Uterus (tissue), 4 donors: Measurements from ENCODE around the gene SMARCA4. TPM values are rescaled to one million over a fixed set of nuclear protein-coding genes. Genes with fewer than 3 reads are reported as not detected.
A peak's percentile ranks its signal among the peaks of the same experiment; 100 is the strongest.
"Not testable (repeated sequence)": the region's sequence is repeated elsewhere in the genome, so short reads cannot be mapped to it uniquely, and the experiment has no call there.

Source experiments
- DNase-seq, 2 donors: peaks; one replicate each; pipeline ENCODE4 v3.0.0-alpha.2; 2019 to 2020
- H3K27ac ChIP-seq, 2 donors: fragments of 200-600 bp; sonication (generic); 1 replicate in 1 of 2; 2 replicates in 1 of 2; pipeline ENCODE4 v1.5.1; 2016 to 2018
- H3K27me3 ChIP-seq, 2 donors: fragments of 200-600 bp; sonication (generic); one replicate each; pipeline ENCODE4 v1.5.1; 2018 to 2019; ENCODE audit warnings: control low read depth in 1 of 2
- H3K36me3 ChIP-seq, 2 donors: fragments of 200-600 bp; sonication (generic); one replicate each; pipeline ENCODE4 v1.5.1; 2019; ENCODE audit warnings: control low read depth in 1 of 2
- H3K4me1 ChIP-seq, 2 donors: fragments of 200-600 bp; sonication (generic); one replicate each; pipeline ENCODE4 v1.5.1; 2018 to 2019; ENCODE audit warnings: control low read depth in 1 of 2
- H3K4me3 ChIP-seq, 2 donors: fragments of 200-600 bp; sonication (generic); 1 replicate in 1 of 2; 2 replicates in 1 of 2; pipeline ENCODE4 v1.5.1; 2018 to 2019; ENCODE audit warnings: mild to moderate bottlenecking in 1 of 2
- H3K9me3 ChIP-seq, 2 donors: fragments of 200-600 bp; sonication (generic); one replicate each; pipeline ENCODE4 v1.5.1; 2019; ENCODE audit warnings: control low read depth in 1 of 2
- POLR2A ChIP-seq, 2 donors: fragments of 450-650 bp; IDR thresholded peaks; one replicate each; pipeline ENCODE4 v1.6.1; 2016; ENCODE audit warnings: antibody characterized with exemption in 2 of 2, mild to moderate bottlenecking in 1 of 2, moderate library complexity in 1 of 2
- intact Hi-C: fragments of 100-400 bp; cut with DNase I; formaldehyde crosslinking; loops from one replicate; pipeline ENCODE4 v1.15.1; 2023; ENCODE audit warnings: low total_unique reads
- total RNA-seq, 4 donors: library from RNA; depleted of rRNA in 3 of 4; stranded (reverse); fragments of >200 nt in 3 of 4; gene quantifications; one replicate each; pipeline versions ENCODE4 v1.1.0 to v1.2.4, GENCODE V29; 2014 to 2023
- TF ChIP-seq, protein P1 (sequence below), 4 experiments: fragments of 200-600 bp in 2 of 4; fragments of 450-650 bp in 2 of 4; sonication (generic) in 2 of 4; IDR thresholded peaks; one replicate each; pipeline ENCODE4 v1.5.1; 2016 to 2019; ENCODE audit warnings: antibody characterized with exemption in 4 of 4, mild to moderate bottlenecking in 2 of 4, moderate library complexity in 1 of 4
- donor health status: DM: yes; HTN: yes; CAD: no.

Gene SMARCA4
- total RNA-seq, 4 donors from 2014 or later, result 44.6 to 78.7 (median 76.2) TPM

DNA sequence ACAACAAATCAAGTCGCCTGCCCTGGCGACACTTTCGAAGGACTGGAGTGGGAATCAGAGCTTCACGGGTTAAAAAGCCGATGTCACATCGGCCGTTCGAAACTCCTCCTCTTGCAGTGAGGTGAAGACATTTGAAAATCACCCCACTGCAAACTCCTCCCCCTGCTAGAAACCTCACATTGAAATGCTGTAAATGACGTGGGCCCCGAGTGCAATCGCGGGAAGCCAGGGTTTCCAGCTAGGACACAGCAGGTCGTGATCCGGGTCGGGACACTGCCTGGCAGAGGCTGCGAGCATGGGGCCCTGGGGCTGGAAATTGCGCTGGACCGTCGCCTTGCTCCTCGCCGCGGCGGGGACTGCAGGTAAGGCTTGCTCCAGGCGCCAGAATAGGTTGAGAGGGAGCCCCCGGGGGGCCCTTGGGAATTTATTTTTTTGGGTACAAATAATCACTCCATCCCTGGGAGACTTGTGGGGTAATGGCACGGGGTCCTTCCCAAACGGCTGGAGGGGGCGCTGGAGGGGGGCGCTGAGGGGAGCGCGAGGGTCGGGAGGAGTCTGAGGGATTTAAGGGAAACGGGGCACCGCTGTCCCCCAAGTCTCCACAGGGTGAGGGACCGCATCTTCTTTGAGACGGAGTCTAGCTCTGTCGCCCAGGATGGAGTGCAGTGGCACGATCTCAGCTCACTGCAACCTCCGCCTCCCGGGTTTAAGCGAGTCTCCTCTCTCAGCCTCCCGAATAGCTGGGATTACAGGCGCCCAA is 128.6 kb downstream of the SMARCA4 start, which contains the start of gene LDLR:
TSS of gene LDLR (plus strand) at position 210 of the 760 bp plus-strand sequence. CDS start at position 296, 86 bp downstream.
- H3K36me3 ChIP-seq, result no peaks in the 10 kb centered on the region
- no peaks in the 10 kb centered on the region for H3K9me3 ChIP-seq
- no peaks in the 10 kb centered on the region for H3K27me3 ChIP-seq
- H3K27ac ChIP-seq, result peak within 1 kb of the TSS; percentile 94 to 99
- intact Hi-C loops, result no loop called here
- H3K4me1 ChIP-seq, result peaks cover 5 to 7% of the 10 kb centered on the region in 2 donors
- peak within 1 kb of the TSS; percentile 69 to 70 for H3K4me3 ChIP-seq
- DNase-seq, result peak; percentile 78 to 87
- peak; percentile 73 to 84 for TF ChIP-seq POLR2A (IDR thresholded peaks at IDR 0.05)
- TF ChIP-seq, protein P1, sequence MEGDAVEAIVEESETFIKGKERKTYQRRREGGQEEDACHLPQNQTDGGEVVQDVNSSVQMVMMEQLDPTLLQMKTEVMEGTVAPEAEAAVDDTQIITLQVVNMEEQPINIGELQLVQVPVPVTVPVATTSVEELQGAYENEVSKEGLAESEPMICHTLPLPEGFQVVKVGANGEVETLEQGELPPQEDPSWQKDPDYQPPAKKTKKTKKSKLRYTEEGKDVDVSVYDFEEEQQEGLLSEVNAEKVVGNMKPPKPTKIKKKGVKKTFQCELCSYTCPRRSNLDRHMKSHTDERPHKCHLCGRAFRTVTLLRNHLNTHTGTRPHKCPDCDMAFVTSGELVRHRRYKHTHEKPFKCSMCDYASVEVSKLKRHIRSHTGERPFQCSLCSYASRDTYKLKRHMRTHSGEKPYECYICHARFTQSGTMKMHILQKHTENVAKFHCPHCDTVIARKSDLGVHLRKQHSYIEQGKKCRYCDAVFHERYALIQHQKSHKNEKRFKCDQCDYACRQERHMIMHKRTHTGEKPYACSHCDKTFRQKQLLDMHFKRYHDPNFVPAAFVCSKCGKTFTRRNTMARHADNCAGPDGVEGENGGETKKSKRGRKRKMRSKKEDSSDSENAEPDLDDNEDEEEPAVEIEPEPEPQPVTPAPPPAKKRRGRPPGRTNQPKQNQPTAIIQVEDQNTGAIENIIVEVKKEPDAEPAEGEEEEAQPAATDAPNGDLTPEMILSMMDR (IDR thresholded peaks at IDR 0.05), result no peak

- H3K4me3 ChIP-seq, result peak overlapping the region; percentile 69 to 70
- H3K36me3 ChIP-seq, intact Hi-C loops, H3K4me1 ChIP-seq, H3K27me3 ChIP-seq, DNase-seq, H3K9me3 ChIP-seq: not testable (repeated sequence)
- H3K27ac ChIP-seq, result peak overlapping the region; percentile 94 to 99
Observed at GRCh38 chr19:11090014-11090263, 129.1 kb downstream of the SMARCA4 start.

DNA sequence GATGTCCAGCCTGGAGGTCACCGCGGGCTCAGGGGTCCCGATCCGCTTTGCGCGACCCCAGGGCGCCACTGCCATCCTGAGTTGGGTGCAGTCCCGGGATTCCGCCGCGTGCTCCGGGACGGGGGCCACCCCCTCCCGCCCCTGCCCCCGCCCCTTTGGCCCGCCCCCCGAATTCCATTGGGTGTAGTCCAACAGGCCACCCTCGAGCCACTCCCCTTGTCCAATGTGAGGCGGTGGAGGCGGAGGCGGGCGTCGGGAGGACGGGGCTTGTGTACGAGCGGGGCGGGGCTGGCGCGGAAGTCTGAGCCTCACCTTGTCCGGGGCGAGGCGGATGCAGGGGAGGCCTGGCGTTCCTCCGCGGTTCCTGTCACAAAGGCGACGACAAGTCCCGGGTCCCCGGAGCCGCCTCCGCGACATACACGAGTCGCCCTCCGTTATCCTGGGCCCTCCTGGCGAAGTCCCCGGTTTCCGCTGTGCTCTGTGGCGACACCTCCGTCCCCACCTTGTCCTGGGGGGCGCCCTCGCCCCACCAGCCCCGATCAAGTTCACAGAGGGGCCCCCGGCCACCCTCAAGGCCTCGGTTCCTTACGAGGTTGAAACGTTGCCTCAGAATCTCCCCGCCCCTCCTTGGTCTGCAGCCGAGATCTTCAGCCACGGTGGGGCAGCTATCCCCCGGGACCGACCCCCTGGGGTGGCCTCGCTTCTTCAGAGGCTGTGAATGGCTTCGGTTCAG is 129.6 kb downstream of the SMARCA4 start:
- peaks cover 5 to 7% of the 10 kb centered on the region in 2 donors for H3K4me1 ChIP-seq

DNA sequence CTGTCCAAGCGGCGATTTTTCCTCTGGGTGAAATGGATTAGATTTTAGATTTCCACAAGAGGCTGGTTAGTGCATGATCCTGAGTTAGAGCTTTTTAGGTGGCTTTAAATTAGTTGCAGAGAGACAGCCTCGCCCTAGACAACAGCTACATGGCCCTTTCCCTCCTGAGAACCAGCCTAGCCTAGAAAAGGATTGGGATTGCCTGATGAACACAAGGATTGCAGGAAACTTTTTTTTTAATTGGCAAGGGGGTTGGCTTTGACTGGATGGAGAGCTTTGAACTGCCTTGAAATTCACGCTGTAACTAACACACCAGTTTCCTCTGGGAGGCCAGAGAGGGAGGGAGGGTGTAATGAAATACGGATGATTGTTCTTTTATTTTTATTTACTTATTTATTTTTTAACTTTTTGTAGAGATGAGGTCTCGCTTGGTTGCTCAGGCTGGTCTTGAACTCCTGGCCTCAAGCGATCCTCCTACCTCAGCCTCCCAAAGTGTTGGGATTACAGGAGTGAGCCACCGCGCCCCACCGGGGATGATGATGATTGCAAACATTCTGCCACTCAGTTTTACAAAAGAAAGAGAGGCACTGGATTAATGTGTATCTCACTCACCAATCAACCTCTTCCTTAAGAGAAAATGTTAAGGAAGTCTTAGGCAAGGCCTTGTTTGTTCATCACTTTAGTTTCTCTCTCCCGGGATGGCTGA is 130.3 kb downstream of the SMARCA4 start:
- Histone ChIP-seq H3K36me3 (no peaks in the 10 kb centered on the region), H3K4me3 (peak overlapping the region; percentile 69 to 70), H3K27me3 (no peaks in the 10 kb centered on the region), H3K27ac (peak overlapping the region; percentile 98 to 99), H3K4me1 (peaks cover 5 to 7% of the 10 kb centered on the region in 2 donors), H3K9me3 (no peaks in the 10 kb centered on the region)
- DNase-seq, result no peak
- no peak for TF ChIP-seq POLR2A (IDR thresholded peaks at IDR 0.05)
- TF ChIP-seq, protein P1 (IDR thresholded peaks at IDR 0.05), result no peak
- intact Hi-C loops, result no loop called here

More for the DNA sequence above, 129.6 kb downstream of the SMARCA4 start:
- no peaks in the 10 kb centered on the region for H3K27me3 ChIP-seq
- no peaks in the 10 kb centered on the region for H3K9me3 ChIP-seq
- no peaks in the 10 kb centered on the region for H3K36me3 ChIP-seq
- intact Hi-C loops, result no loop called here
- TF ChIP-seq, protein P1 (IDR thresholded peaks at IDR 0.05), result no peak
- TF ChIP-seq POLR2A (IDR thresholded peaks at IDR 0.05), result peak; percentile 96 to 99
- peak; percentile 97 to 99 for DNase-seq
- peak overlapping the region; percentile 69 to 70 for H3K4me3 ChIP-seq
- H3K27ac ChIP-seq, result peak overlapping the region; percentile 98 to 99

GRCh38 chr19:11091703-11092153 is 130.9 kb downstream of the SMARCA4 start:
- Histone ChIP-seq H3K4me1 (peaks cover 5 to 7% of the 10 kb centered on the region in 2 donors), H3K4me3 (peak overlapping the region; percentile 69 to 70), H3K9me3 (no peaks in the 10 kb centered on the region), H3K36me3 (no peaks in the 10 kb centered on the region), H3K27me3 (no peaks in the 10 kb centered on the region), H3K27ac (peak overlapping the region; percentile 98 to 99)
- DNase-seq, result peak; percentile 71 to 90
- intact Hi-C loops, result no loop called here
- peak in 1 of 2 donors; percentile 45 for TF ChIP-seq POLR2A (IDR thresholded peaks at IDR 0.05)
- TF ChIP-seq, protein P1 (IDR thresholded peaks at IDR 0.05), result no peak
